Hepatocyte (in vitro differentiated cells): ENCODE measurements around the gene LMOD1. TPM values are rescaled to one million over a fixed set of nuclear protein-coding genes. Genes with fewer than 3 reads are reported as not detected.

Source experiments
- DNase-seq: peaks from one replicate; pipeline ENCODE4 v3.0.0-alpha.2; 2016; ENCODE audit warnings: low spot score
- H2AFZ ChIP-seq: fragments of 200-600 bp; sonication (generic); 2 replicates; pipeline ENCODE4 v1.6.0; 2016; ENCODE audit warnings: antibody characterized with exemption, mild to moderate bottlenecking
- H3K27ac ChIP-seq: fragments of 200-600 bp; sonication (generic); 2 replicates; pipeline ENCODE4 v1.5.1; 2016; ENCODE audit warnings: mild to moderate bottlenecking
- H3K27me3 ChIP-seq: fragments of 200-600 bp; sonication (generic); 2 replicates; pipeline ENCODE4 v1.6.1; 2016
- H3K36me3 ChIP-seq: fragments of 200-600 bp; sonication (generic); replicated peaks from 2 replicates; pipeline ENCODE4 v1.5.1; 2016; ENCODE audit warnings: low read depth; ENCODE audit not compliant: insufficient read depth
- H3K4me1 ChIP-seq: fragments of 200-600 bp; sonication (generic); 2 replicates; pipeline ENCODE4 v1.5.1; 2016; ENCODE audit warnings: mild to moderate bottlenecking, moderate library complexity; ENCODE audit not compliant: insufficient read depth
- H3K4me2 ChIP-seq: fragments of 200-600 bp; sonication (generic); 2 replicates; pipeline ENCODE4 v1.6.0; 2016
- H3K4me3 ChIP-seq: fragments of 200-600 bp; sonication (generic); 2 replicates; pipeline ENCODE4 v1.5.1; 2016; ENCODE audit warnings: mild to moderate bottlenecking
- H3K79me2 ChIP-seq: fragments of 200-600 bp; sonication (generic); 2 replicates; pipeline ENCODE4 v1.6.0; 2017; ENCODE audit warnings: mild to moderate bottlenecking
- H3K9me2 ChIP-seq: fragments of 200-600 bp; sonication (generic); replicated peaks from 2 replicates; pipeline ENCODE4 v1.6.0; 2017; ENCODE audit warnings: mild to moderate bottlenecking; ENCODE audit not compliant: insufficient read depth
- H3K9me3 ChIP-seq: fragments of 200-600 bp; sonication (generic); 2 replicates; pipeline ENCODE4 v1.5.1; 2016; ENCODE audit warnings: low read depth, mild to moderate bottlenecking
- H4K20me1 ChIP-seq: fragments of 200-600 bp; sonication (generic); 2 replicates; pipeline ENCODE4 v1.6.0; 2016; ENCODE audit warnings: mild to moderate bottlenecking; ENCODE audit not compliant: insufficient read depth, poor library complexity, severe bottlenecking
- CTCF ChIP-seq: fragments of 200-600 bp; sonication (generic); IDR thresholded peaks from 2 replicates; pipeline ENCODE4 v1.5.1; 2016; ENCODE audit warnings: antibody characterized with exemption, mild to moderate bottlenecking; ENCODE audit not compliant: poor library complexity
- EZH2 ChIP-seq: fragments of 200-600 bp; sonication (generic); IDR thresholded peaks from 2 replicates; pipeline ENCODE4 v1.6.1; 2016; ENCODE audit warnings: antibody characterized with exemption, mild to moderate bottlenecking, borderline replicate concordance
- EZH2phosphoT487 ChIP-seq: fragments of 200-600 bp; sonication (generic); IDR thresholded peaks from one replicate; pipeline ENCODE4 v1.6.1; 2018; ENCODE audit warnings: antibody characterized with exemption, mild to moderate bottlenecking, low read depth, moderate library complexity; ENCODE audit not compliant: unreplicated experiment, severe bottlenecking
- WGBS: methylation state at CpG from one replicate; pipeline ENCODE4 v1.1.6; 2016; ENCODE audit warnings: low lambda C conversion rate; ENCODE audit errors: missing lambda C conversion rate; 5-methylcytosine and 5-hydroxymethylcytosine counted together
- polyA plus RNA-seq: library from polyadenylated mRNA; unstranded; fragments of >200 nt; fragmentation: Nextera tagmentation; extraction: Ambion mirVana; gene quantifications from 2 replicates; pipeline ENCODE4 v1.2.1, GENCODE V29; 2016
- total RNA-seq: library from RNA; depleted of rRNA; stranded (reverse); fragments of >200 nt; gene quantifications from 2 replicates; pipeline ENCODE4 v1.2.3, GENCODE V29; 2014

The LMOD1 gene
- total and polyA plus RNA-seq, 2 experiments from 2014 or later, result 6.4 to 8.7 TPM

GRCh38 chr1:201900476-201900875 lies 45.9 kb downstream of the LMOD1 start:
- no peaks in the 10 kb centered on the region for H3K27me3 ChIP-seq
- no peak overlapping the region for H2AFZ ChIP-seq
- no peak overlapping the region for H3K4me3 ChIP-seq
- no peaks in the 10 kb centered on the region for H4K20me1 ChIP-seq
- WGBS, result 88% methylated on average over 5 of the region's 5 CpGs
- H3K79me2 ChIP-seq, result no peaks in the 10 kb centered on the region
- H3K27ac ChIP-seq, result no peak overlapping the region
- no peak overlapping the region for H3K4me2 ChIP-seq
- TF ChIP-seq EZH2phosphoT487 (no peak), CTCF (no peak), EZH2 (no peak)
- no peaks in the 10 kb centered on the region for H3K9me2 ChIP-seq
- H3K36me3 ChIP-seq, result no peaks in the 10 kb centered on the region
- peaks cover 18% of the 10 kb centered on the region for H3K4me1 ChIP-seq
- DNase-seq, result no peak
- H3K9me3 ChIP-seq, result no peaks in the 10 kb centered on the region

- Histone ChIP-seq H3K4me1 (peaks cover 12% of the 10 kb centered on the region), H3K4me2 (no peak overlapping the region), H4K20me1 (no peaks in the 10 kb centered on the region), H3K9me2 (no peaks in the 10 kb centered on the region), H3K27me3 (no peaks in the 10 kb centered on the region), H3K36me3 (no peaks in the 10 kb centered on the region), H3K79me2 (no peaks in the 10 kb centered on the region), H2AFZ (no peak overlapping the region), H3K4me3 (no peak overlapping the region), H3K9me3 (no peaks in the 10 kb centered on the region), H3K27ac (no peak overlapping the region)
- DNase-seq, result no peak
- 94% methylated on average over 20 of the region's 20 CpGs for WGBS
- TF ChIP-seq EZH2 (no peak), EZH2phosphoT487 (no peak), CTCF (no peak)
These were observed 46.5 kb downstream of the LMOD1 start for GRCh38 chr1:201899683-201900429.

- no peak overlapping the region for H3K27ac ChIP-seq
- no peaks in the 10 kb centered on the region for H3K36me3 ChIP-seq
- DNase-seq, result no peak
- H2AFZ ChIP-seq, result no peak overlapping the region
- TF ChIP-seq EZH2, result no peak
- TF ChIP-seq CTCF, result no peak
- no peak for TF ChIP-seq EZH2phosphoT487
- H3K9me3 ChIP-seq, result no peaks in the 10 kb centered on the region
- H4K20me1 ChIP-seq, result no peaks in the 10 kb centered on the region
- peaks cover 6% of the 10 kb centered on the region for H3K4me1 ChIP-seq
- no peaks in the 10 kb centered on the region for H3K27me3 ChIP-seq
- no peaks in the 10 kb centered on the region for H3K79me2 ChIP-seq
- H3K4me3 ChIP-seq, result no peak overlapping the region
- no peak overlapping the region for H3K4me2 ChIP-seq
- H3K9me2 ChIP-seq, result no peaks in the 10 kb centered on the region
- WGBS, result 92% methylated on average over 4 of the region's 4 CpGs
These were observed 47.4 kb downstream of the LMOD1 start for GRCh38 chr1:201898992-201899391.
